Measurements from ENCODE around the gene MLLT10.

GRCh38 chr10:21758239-21758638 is 224.2 kb downstream of the MLLT10 start:
- no peak for TF ChIP-seq GATA2 (IDR thresholded peaks at IDR 0.05; ENCODE audit: low read depth, low read length)
- no peak for TF ChIP-seq GATA3 (IDR thresholded peaks at IDR 0.05; ENCODE audit: low read depth, low read length)

Data from SH-SY5Y (cell line).